ENCODE results near the gene ZSCAN23.
"Not testable (repeated sequence)": the region's sequence is repeated elsewhere in the genome, so short reads cannot be mapped to it uniquely, and the experiment has no call there.

Gene ZSCAN23

DNA sequence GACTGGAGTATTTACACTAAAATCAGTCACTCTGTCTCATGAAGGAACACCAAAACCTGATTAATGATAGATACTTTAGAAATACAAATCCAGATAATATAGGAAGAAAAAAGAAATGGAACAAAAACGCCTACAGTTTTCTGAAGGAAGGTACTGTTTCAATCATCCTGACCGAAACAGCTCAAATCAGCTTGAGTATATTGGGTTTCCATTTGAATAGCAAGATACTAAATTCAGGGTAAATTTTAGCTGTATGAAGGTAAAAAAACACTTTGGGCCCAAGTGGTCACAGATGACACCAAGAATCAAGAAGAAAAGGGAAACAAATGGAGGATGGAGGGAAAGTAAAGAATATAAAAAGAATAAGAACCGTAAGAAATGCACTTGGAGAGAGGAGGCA is 6.9 kb downstream of the ZSCAN23 start:
- DNase-seq (ENCODE audit: low read depth) = no peak

DNA sequence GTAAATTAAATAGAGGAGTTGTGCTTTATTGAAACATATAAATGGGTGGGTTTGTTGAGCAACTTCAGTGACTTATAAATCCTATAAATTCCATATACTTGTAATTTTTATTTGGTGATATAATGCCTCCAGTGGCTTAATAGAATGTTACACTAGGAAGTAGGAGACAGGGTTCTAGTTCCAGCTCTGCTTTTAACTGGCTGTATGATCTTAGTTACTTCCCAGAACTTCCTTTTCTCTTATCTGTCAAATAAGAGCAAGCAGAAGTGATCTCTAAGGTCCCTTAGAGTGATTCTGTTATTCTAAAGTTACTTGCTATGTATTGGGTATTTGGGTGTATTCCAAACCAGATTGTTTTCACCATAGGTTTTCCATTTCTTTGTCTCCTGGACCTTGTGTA is 10.2 kb downstream of the ZSCAN23 start:
- DNase-seq (ENCODE audit: low read depth) = no peak

DNA sequence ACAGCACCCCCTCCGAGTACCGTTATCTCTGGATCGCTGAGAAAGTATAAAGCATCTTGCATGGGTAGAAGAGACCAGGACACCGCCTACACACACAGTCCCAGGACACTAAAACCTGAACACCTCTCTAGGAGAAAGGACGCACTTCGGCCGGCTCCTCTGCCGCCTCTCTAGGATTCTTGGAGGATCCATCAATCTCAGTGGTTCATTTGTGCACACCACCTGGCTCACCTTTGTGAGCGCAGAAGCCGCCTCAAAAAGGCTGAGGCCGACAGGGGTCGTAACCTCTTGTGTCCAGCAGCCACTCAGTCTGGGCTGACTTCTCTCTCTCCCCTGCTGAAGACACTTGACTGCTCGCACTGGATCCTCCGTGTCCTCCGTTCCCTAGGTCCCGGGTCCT is 13.5 kb downstream of the ZSCAN23 start:
- no peak for DNase-seq (ENCODE audit: low read depth)

DNA sequence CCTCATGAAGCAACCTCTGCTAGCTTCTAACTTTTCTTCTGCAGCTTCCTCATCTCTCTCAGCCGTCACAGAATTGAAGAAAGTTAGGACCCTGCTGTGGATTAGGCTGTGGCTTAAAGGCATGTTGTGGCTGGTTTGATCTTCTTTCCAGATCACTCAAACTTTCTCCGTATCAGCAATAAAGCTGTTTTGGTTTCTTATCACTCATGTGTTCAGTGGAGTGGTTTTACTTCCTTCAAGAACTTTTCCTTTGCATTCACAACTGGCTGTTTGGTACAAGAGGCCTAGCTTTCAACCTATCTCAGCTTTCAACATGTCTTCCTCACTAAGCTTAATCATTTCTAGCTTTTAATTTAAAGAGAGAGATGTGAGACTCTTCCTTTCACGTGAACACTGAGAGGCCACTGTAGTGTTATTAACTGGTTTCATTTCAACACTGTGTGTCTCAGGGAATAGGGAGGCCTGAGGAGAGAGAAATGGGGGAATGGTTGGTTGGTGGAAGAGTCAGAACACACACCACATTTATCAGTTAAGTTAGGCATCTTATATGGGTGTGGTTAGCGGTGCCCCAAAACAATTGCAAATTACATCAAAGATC is 17.2 kb downstream of the ZSCAN23 start:
- DNase-seq (ENCODE audit: low read depth) = no peak

DNA sequence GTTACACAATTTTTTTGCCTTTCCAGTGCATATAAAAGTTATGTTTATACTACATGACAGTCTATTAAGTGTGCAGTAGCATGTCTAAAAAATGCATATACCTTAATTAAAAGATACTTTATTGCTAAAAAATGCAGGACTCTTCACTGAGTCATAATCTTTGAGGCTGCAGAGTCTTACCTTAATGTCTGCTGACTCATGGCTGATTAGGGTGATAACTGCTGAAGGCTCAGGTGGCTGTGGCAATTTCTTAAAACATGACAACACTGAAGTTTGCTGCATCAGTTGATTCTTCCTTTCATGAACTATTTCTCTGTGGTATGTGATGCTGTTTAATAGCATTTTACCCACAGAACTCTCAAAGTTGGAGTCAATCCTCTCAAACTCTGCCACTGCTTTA is 19.1 kb downstream of the ZSCAN23 start:
- DNase-seq (ENCODE audit: low read depth) = no peak

DNA sequence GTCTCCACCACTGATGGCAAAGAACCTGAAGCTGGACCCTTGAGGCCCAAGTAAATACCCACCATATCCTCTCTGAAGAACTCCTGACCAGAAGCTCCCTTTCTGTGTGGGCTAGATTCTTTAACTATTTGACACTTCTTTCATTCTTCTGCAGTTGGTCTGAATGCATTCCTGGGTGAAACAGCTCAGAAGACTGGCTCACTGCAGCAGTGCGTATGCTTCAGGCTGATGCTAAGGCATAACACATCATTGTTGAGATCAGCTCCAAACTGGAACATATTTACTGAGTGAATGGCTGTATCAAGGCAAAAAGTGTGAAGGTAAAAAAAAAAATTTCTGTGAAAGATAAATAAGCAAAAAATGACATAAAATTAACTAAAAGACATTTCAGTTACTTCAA is 19.7 kb downstream of the ZSCAN23 start:
- DNase-seq (ENCODE audit: low read depth) = no peak

DNA sequence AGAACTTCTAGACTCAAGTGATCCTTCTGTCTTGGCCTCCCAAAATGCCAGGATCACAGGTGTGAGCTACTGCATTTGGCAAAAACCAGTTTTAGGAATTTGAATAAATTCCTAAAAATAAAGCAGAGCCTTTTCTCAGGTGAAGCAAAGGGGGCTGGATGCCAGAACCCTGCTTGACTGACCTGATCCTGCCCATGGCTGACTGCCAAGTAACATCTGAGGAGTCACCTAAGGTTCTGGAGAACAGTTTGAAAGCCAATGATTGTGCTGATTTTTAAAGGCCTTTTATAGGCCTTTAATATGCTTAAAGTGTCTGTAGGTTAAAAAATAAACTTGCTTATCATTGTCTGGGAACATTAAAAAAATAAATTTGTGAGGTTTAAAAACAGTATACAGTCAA is 29.6 kb downstream of the ZSCAN23 start:
- no peak for DNase-seq (ENCODE audit: low read depth)

DNA sequence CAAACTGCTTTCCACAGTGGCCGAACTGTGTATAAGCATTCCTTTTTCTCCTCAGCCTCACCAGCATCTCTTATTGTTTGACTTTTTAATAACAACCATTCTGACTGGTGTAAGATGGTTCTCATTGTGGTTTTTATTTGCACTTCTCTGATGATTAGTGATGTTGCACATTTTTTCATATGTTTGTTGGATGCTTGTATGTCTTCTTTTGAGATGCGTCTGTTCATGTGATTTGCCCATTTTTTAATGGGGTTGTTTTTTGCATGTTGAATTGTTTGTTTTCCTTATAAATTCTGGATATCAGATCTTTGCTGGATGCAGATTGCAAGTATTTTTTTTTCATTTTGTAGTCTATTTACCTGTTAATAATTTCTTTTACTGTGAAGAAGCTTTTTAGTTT is 32.5 kb downstream of the ZSCAN23 start:
- no peak for DNase-seq (ENCODE audit: low read depth)

DNA sequence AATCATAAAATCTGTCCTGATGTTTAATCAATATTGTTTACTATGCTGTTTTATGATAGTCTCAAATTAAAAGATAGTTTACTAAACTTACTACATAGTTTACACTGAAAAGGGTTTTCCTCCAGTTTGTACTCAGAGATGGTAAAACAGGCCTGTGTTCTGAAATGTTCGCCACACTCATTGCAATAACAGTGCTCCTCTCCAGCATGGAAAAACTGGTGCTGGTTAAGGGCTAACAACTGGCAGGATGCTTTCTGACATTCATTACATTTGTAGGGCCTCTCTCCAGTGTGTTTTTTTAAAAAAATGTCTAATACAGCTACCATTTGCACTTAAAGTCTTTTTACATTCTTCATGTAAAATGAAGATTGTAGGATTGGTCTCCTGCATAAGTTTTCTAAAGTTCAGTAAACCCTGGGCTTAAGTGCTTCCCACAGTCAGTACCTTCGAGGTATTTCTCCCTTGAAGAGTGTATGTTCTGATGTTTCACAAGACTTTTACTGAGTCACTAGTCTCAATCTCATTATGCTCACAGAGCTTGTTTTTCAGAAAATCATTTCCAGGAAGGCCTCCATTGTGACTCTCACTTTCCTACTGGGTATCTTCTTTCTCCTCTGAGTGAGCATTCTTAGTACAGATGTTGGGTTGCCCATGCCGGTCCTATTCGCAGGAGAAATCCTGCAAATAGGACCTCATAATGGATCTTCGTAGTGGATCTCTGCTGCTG is 35.1 kb downstream of the ZSCAN23 start:
- DNase-seq (ENCODE audit: low read depth) = no peak

DNA sequence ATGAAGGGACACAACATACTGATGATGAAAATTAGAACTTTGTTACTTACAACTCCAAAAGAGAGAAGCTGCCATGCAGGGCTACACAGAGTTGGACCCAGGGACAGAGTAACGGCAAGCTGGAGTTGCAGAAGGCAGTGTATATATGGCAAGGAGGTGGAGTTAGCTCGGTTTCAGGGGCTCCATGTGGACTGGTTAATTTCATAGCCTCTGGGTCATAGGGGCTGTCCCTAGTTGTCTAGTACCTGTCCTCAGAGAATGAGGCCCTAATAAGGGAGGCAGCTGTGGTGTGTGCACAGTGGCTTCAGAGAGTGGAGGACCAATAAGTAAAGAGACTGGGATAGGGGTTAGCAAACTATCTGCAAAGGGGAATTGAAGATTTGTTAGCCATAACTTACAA is 35.9 kb downstream of the ZSCAN23 start:
- DNase-seq (ENCODE audit: low read depth) = no peak

DNA sequence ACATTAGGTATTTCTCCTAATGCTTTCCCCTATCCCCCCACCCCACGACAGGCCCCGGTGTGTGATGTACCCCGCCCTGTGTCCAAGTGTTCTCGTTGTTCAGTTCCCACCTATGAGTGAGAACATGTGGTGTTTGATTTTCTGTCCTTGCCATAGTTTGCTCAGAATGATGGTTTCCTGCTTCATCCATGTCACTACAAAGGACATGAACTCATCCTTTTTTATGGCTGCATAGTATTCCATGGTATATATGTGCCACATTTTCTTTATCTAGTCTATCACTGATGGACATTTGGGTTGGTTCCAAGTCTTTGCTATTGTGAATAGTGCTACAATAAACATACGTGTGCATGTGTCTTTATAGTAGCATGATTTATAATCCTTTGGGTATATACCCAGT is 39.4 kb downstream of the ZSCAN23 start:
- DNase-seq (ENCODE audit: low read depth) = not testable (repeated sequence)

DNA sequence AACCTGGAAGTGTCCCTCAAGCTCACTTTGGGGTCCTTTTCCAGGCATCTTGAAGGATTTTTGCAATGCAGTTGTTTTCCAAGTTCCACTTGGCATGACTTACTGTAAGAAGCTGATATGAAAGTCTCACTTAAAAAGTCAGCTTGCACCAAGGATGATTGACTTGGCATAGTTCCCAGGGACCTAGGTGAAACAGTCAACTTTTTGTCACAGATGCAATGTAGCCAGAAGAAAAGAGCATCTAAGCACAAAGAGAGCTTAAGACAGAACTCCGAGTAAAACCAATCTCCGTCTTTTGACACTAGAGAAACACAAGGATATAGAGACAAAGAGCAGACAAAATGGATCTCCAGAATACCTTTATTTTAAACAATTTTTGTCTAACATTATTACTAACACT is 41.1 kb downstream of the ZSCAN23 start:
- DNase-seq (ENCODE audit: low read depth) = no peak

DNA sequence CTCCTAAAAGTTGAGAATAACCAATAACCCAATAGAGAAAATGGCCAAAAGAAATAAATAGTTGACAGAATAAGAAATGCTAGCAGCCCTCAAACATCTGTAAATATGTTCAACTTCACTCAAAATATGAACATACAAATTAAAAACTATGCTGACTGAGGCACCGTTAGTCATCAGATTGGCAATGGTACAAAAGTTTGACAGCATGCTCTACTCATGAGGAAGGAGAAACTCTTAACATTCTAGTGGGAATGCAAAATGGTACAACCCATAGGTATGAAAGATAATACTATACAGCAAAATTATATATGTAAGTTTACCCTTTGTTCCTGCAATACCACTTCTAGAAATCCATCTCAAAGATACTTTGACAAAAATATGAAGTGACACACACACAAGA is 42.1 kb downstream of the ZSCAN23 start:
- no peak for DNase-seq (ENCODE audit: low read depth)

DNA sequence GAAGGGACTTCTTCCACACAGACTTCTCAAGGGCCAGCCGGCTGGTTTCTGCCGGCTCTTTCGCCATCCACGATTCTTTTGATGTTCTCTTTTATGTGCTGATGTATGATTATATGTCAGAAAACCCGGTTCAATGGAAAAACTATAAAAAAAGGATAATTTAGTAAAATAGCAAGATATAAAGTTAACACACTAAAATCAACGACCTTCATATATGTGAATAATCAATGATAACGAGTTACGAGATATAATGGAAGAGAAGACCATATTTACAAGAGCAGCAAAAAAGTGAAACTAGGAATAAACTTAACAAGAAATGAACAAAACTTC is 43.2 kb downstream of the ZSCAN23 start:
- no peak for DNase-seq (ENCODE audit: low read depth)

DNA sequence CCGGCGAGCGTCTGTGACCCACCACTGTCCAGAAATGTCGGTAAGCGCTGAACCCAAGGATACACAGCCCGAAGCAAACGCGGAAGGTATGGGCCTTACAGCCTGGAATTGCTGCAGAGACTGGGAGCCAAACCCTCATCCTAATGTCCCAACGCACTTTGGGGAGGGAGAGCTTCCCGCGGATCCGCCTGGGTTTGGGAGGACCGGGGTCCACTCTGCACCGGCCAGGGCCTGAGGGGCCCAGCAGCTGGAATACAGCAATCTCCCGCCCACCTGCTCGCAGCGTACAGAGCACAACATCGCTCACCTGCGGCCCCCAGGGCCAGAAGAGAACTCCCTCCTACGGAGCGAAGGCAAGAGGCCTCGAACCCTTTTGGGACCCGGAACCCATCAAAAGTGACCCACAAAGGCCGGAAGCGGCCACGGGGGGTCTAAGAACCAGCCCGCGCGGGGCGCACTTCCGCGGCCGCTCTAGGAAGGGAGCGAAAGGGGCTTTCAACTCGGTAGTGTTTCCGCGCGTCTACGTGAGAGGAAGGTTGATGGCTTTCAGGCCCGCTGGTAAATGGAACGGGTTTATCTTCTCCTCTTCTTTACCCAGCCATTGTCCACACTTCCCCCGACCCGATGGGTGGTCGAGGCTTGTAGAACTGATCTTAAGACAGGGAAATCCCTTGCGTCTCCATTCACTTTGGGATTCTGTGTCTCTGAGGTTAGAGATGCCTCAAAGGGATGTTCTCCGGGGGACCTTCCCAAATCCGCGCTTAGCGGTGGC is 43.8 kb downstream of the ZSCAN23 start, which contains the start of gene ZSCAN12:
TSS of gene ZSCAN12 (minus strand) at position 398 of the 772 bp plus-strand sequence. CDS start 1,342 bp downstream, outside the sequence.
- DNase-seq (ENCODE audit: low read depth) = peak; percentile 77

DNA sequence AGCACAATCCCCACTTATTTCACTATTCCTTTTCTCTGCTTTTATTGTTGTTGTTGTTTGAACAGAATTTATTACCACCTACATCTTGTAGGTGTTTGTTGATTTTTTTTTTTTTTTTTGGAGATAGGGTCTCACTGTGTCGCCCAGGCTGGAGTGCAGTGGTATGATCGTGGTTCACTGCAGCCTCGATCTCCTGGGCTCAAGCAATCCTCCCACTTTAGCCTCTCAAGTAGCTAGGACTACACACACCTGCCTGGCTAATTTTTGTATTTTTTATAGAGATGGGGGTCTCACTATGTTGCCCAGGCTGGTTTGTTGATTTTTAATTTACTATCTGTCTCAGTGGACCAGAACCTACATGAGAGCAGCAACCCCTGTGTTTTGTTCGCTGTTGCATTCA is 47.4 kb downstream of the ZSCAN23 start:
- DNase-seq (ENCODE audit: low read depth) = no peak

DNA sequence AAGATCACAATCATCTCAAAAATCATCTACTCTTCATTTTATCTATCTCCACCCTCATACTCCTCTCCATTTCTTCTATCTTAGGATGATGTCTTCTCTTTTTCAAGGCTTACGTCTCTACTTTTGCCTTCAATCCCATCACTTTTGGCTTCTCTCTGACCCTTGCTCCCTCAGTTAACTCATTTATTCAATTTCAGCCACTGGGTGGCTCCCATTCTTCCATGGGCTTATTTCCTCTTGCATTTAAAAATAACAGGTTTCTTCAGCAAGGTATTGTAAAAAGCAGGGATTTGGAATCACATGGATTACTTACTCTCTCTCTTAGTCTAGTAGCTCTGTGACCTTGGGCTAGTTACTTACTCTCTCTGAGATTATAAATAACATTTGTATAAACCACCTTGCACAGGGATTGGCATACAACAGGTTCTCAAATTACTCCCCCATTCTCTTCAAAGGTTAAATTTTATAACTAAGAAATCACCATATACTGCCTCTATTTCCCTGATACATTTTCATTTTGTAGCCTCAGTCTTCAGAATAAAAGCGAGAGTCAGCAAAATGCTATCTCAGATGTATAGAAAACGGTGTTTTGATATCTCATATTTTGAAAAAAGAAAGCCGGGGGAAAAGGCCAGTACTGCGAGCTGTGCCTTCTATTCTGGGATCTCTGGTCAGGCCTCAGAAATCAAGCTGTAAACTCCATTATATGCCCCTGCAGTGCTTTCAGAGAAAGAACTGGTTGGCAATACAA is 49.2 kb downstream of the ZSCAN23 start:
- no peak for DNase-seq (ENCODE audit: low read depth)

DNA sequence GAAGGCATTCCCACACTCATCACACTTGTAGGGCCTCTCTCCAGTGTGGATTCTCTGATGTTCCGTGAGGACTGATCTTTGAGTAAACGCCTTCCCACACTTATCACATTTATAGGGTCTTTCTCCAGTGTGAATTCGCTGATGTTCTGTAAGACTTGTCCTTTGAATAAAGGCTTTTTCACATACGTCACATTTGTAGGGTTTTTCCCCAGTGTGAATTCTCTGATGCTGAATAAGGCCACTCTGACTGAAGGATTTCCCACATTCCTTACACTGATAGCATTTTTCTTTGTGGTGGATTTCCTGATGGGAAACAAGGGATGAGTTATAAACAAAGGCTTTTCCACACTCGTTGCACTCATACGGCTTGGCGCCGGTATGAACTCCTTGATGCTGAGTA is 52.6 kb downstream of the ZSCAN23 start:
- DNase-seq (ENCODE audit: low read depth) = no peak

DNA sequence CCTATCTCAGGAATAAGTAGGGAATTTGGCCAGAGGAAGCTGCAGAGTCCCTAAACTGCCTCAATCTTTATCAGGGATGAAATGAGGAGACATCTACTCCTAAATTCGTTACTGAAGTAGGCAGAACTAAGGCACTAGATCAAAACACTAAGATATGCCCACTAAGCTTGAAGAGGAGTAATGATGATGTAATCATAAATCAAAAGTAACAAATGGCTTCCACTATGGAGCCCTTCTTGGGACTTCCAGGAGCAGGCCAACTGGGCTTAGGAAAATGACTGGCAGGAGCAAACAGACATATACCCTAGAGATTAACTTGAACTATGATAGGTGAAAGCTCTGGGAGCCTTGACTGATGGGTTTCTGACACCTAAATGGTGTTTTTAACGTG is 59.2 kb downstream of the ZSCAN23 start:
- DNase-seq (ENCODE audit: low read depth) = no peak

DNA sequence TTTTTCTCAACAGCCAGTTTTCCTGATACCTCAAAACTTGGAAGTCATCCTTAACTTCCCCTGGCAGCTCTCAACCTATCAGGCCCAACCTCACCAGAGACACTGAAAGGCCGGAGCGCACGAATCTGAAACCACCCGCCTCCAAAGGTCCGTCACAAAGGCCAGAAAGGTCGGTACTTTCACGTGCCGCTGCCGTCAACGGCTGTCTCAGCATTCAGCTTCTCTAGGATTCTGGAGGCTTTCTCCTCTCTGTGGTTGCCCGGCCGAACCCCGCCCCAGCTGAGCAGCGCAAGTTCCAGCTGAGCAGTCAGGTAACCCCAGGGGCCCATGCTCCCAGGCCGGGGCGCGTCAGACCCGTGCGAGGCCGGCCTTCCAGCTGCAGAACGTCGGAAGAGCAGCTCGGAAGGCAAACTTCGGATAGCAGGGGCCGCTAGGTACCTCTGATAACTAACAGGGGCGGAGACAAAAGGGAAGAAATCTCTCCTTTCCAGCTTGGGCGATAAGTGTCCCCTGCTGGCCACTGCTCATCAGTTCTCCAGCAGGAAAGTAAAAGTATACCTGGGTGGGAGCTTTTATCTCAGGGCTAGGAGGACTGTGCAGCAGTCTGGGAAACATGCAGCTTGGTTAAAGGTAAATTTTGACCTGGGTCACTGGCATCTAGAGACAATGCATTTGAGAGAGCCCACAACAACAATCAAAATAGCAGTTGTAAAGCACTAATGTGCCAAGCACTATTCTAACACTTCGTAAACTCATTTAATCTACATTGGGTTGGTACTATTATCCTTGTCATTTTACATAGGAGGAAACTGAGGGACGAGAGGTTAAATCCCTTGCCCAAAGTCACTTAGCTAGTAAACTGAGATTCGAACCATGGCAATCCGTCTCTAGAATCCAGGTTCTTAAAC is 59.8 kb downstream of the ZSCAN23 start:
- peak; percentile 7 for DNase-seq (ENCODE audit: low read depth)

Data from activated gamma-delta T cell treated with anti-CD3 and anti-CD28 coated beads, Interleukin-2, amount 50 U/mL, for 16 hours (primary cell).